Measurements from ENCODE around the gene C11orf97. TPM values are rescaled to one million over a fixed set of nuclear protein-coding genes. Genes with fewer than 3 reads are reported as not detected.

The C11orf97 gene
- total and polyA plus RNA-seq, 2 donors (not counting 1 experiment from before 2014, with no cell fraction given): not detected

DNA sequence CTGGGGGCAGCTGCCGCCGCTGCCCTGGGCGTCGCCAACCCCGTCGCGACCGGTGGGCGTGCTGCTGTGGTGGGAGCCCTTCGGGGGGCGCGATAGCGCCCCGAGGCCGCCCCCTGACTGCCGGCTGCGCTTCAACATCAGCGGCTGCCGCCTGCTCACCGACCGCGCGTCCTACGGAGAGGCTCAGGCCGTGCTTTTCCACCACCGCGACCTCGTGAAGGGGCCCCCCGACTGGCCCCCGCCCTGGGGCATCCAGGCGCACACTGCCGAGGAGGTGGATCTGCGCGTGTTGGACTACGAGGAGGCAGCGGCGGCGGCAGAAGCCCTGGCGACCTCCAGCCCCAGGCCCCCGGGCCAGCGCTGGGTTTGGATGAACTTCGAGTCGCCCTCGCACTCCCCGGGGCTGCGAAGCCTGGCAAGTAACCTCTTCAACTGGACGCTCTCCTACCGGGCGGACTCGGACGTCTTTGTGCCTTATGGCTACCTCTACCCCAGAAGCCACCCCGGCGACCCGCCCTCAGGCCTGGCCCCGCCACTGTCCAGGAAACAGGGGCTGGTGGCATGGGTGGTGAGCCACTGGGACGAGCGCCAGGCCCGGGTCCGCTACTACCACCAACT is 32.5 kb downstream of the C11orf97 start:
- Histone ChIP-seq H3K27ac (ENCODE audit: low read length in 2 of 2) (peak overlapping the region in 1 of 2 donors; percentile 84), H3K9me3 (ENCODE audit: control extremely low read depth in 1 of 3, control insufficient read depth in 2 of 3, insufficient read depth in 1 of 3, low read length in 2 of 3) (peaks cover 0 to 3% (median 0%) of the 10 kb centered on the region in 3 donors), H3K27me3 (replicated peaks in 1 of 4; ENCODE audit: control extremely low read depth in 1 of 4, control insufficient read depth in 3 of 4, insufficient read depth in 4 of 4, low read length in 3 of 4) (no peaks in the 10 kb centered on the region), H3K4me2 (replicated peaks; ENCODE audit: low read depth, low read length, poor library complexity, severe bottlenecking) (peak overlapping the region; percentile 90), H2AFZ (ENCODE audit: insufficient read depth, low read depth, low read length, poor library complexity, severe bottlenecking) (peak overlapping the region; percentile 98), H3K4me1 (ENCODE audit: control insufficient read depth in 2 of 2, insufficient read depth in 2 of 2, low read length in 2 of 2) (peaks cover 6 to 18% of the 10 kb centered on the region in 2 donors), H3K79me2 (ENCODE audit: control insufficient read depth, insufficient read depth, low read length) (no peaks in the 10 kb centered on the region), H3K36me3 (replicated peaks in 1 of 2; ENCODE audit: control extremely low read depth in 1 of 2, control insufficient read depth in 1 of 2, extremely low read depth in 1 of 2, insufficient read depth in 2 of 2, low read length in 1 of 2) (no peaks in the 10 kb centered on the region), H3K9ac (ENCODE audit: low read length) (peak overlapping the region; percentile 84), H4K20me1 (ENCODE audit: control insufficient read depth, insufficient read depth, low read length, poor library complexity, severe bottlenecking) (peaks cover 5% of the 10 kb centered on the region), H3K4me3 (ENCODE audit: control extremely low read depth in 1 of 5, extremely low read depth in 1 of 5, insufficient read depth in 1 of 5, low read depth in 2 of 5, low read length in 4 of 5) (peak overlapping the region in 4 of 5 experiments; percentile 31 to 79 (median 72))
- ChIA-PET CTCF (interaction anchor here (1.1 kb wide), 1 partner anchor 8 kb away, joined by 4 read pairs; no protein-coding TSS in a partner anchor), POLR2A (no interaction called here)
- H3K27me3 Mint-ChIP-seq: no peaks in the 10 kb centered on the region
- ATAC-seq (ENCODE audit: low read depth) (no peak), DNase-seq (no peak)
- TF ChIP-seq, protein P1, sequence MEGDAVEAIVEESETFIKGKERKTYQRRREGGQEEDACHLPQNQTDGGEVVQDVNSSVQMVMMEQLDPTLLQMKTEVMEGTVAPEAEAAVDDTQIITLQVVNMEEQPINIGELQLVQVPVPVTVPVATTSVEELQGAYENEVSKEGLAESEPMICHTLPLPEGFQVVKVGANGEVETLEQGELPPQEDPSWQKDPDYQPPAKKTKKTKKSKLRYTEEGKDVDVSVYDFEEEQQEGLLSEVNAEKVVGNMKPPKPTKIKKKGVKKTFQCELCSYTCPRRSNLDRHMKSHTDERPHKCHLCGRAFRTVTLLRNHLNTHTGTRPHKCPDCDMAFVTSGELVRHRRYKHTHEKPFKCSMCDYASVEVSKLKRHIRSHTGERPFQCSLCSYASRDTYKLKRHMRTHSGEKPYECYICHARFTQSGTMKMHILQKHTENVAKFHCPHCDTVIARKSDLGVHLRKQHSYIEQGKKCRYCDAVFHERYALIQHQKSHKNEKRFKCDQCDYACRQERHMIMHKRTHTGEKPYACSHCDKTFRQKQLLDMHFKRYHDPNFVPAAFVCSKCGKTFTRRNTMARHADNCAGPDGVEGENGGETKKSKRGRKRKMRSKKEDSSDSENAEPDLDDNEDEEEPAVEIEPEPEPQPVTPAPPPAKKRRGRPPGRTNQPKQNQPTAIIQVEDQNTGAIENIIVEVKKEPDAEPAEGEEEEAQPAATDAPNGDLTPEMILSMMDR (IDR thresholded peaks at IDR 0.05): no peak
- no peak for TF ChIP-seq EZH2 (IDR thresholded peaks at IDR 0.05; ENCODE audit: borderline replicate concordance, insufficient read depth, low read depth, low read length, poor library complexity, severe bottlenecking)
- peak overlapping the region; percentile 100 for H3K4me3 Mint-ChIP-seq
- peak overlapping the region; percentile 20 for H3K27ac Mint-ChIP-seq
- WGBS (ENCODE audit: insufficient coverage): 36% methylated on average over 59 of the region's 59 CpGs
- H3K9me3 Mint-ChIP-seq (ENCODE audit: insufficient read depth): no peaks in the 10 kb centered on the region
- intact Hi-C loops (cut with micrococcal nuclease): loop anchor here (1.0 kb wide), 1 partner anchor 51 kb away; the partner anchor contains the start of genes ANKRD49 and MRE11
- H3K4me1 Mint-ChIP-seq: peaks cover 23% of the 10 kb centered on the region
